HG03342 (cell line): ENCODE results near the gene ELP2.
"Not testable (repeated sequence)": the region's sequence is repeated elsewhere in the genome, so short reads cannot be mapped to it uniquely, and the experiment has no call there.

Experiments used
- ATAC-seq: cut with Tn5 transposase; IDR thresholded peaks from one replicate; pipeline ENCODE4 v1.9.1; 2021; ENCODE audit warnings: mild to moderate bottlenecking, moderate library complexity; ENCODE audit not compliant: unreplicated experiment

Gene ELP2

DNA sequence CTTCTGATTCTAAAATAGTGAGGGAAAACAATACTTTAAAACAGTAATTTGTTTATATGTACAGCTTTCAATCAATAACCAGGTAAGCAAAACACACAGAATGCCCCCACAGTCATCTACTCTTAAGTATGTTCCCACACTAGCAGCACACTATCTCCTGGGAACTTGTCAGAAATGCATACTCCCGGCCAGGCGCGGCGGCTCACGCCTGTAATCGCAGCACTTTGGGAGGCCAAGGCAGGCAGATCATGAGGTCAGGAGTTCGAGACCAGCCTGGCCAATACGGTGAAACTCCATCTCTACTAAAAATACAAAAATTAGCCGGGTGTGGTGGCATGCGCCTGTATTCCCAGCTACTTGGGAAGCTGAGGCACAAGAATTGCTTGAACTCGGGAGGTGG, 12.9 kb upstream of the ELP2 start:
- not testable (repeated sequence) for ATAC-seq

DNA sequence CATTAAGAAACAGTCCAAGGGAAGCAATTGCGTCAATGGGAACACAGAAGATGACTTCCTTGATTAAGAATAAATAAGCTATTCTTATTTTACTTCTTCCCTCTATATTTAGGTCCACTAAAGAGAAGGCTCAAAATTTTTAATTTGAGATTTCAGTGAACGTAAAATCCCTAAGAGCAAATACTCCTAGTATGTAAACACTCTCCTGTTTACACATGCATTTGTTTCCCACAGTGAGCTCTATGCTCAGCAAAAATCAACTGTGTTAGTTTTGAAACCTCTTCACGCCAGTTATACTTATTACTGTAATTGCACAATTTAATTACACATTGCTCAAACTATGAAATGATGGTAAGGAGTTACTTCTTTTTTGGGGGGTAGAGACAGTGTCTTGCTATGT, 9.4 kb upstream of the ELP2 start:
- no peak for ATAC-seq

DNA sequence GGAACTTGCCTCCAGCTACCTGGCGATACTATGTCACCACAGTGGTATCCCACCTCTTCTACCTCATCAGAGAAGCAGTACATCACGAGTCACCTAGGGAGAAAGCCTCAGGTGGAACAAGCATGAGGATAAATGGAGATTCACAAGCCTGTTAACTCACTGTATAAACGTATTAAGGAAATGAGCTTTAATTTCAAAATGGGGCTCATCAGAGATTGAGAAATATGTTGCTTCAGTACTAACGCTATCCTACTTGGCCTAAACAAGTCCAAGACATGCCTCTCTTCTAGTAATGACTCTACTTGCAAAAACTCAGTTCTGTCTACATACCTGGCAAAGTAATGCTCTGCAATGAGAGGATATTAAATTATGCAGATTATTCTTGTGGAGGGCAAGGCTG, 4.9 kb upstream of the ELP2 start:
- ATAC-seq = no peak

DNA sequence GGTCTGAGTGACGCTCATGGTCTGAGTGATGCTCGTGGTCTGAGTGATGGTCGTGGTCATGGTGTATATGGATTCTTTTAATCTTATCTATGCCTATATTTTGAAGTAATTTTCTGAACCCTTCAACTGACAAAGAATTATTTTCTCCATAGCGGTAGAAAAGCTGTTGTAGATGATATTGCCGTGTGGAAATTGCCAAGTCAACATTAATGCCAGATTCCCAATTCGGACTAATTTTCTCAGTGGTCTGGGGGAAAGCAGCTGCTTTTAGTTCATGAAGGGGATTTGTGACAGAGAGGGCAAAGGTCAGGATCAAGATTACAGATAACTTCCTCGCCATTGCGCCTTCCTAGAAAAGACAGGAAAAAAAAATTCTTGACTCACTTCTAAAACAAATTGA, 3.0 kb upstream of the ELP2 start:
- ATAC-seq = no peak

DNA sequence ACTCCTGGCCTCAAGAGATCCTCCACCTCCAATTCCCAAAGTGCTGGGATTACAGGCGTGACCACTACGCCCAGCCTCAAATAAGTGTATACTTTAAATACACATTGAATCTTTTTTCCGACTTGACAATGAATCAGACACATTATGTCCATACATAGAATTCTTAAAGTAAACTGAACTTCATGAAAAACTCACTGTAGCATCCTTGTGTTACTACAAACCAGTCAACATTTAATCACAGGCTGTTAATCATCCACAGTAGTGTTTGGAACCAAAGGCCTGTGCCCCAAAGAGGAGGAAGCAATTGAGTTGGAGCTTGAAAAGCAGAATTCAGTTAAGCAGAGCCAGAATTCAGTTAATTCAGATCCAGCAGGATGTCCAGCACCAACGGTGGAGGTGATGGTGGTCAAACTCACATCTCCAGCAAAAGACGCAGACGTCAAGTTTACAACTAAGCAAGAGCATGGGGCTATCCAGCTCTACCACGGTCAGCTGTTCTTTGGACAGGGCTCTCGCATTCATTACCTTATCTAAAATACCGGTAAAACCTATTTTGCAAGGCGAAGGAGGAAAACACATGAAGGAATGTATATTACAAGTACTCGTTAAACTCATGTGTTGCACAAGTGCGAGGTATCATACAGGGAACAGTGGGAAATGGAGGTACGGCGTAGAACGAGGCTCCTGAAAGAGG, 1.7 kb upstream of the ELP2 start:
- ATAC-seq = no peak

DNA sequence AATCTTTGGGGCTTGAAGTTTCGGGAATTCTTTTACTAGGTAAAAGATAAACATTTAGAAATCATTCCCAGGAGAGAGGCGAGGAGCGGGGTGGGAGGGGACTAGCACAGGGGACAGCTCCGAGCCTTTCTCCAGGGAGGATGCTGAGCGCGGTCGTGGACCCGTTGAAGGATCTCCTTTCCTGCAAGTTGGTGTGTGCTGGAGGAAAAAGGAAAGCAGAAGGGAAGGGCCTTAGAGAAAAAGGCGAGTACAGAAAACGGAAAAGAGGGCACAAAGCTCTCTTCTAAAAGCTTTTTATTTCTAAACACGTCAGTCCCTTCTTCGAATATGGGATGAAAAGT, 1.2 kb upstream of the ELP2 start:
- ATAC-seq = no peak

DNA sequence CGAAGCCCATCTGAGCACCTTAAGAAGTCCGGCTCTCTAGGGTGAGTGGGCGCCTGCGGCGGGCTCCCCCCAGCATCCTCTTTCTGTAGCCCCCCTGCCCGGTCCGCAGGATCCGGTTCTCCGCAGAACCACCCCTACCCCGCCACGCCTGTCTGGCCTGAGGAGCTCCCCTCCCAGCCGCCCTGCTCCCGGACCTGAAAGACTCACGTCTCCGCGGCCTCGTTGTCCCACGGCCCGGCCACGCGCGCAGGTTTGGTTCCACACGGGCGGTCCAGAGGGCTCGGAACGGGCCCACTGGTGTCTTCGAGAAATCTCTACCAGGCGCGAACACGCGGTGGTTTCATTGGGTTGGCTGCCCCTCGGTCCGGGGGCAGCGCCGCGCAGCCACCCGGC, 796 bp upstream of the ELP2 start:
- no peak for ATAC-seq

DNA sequence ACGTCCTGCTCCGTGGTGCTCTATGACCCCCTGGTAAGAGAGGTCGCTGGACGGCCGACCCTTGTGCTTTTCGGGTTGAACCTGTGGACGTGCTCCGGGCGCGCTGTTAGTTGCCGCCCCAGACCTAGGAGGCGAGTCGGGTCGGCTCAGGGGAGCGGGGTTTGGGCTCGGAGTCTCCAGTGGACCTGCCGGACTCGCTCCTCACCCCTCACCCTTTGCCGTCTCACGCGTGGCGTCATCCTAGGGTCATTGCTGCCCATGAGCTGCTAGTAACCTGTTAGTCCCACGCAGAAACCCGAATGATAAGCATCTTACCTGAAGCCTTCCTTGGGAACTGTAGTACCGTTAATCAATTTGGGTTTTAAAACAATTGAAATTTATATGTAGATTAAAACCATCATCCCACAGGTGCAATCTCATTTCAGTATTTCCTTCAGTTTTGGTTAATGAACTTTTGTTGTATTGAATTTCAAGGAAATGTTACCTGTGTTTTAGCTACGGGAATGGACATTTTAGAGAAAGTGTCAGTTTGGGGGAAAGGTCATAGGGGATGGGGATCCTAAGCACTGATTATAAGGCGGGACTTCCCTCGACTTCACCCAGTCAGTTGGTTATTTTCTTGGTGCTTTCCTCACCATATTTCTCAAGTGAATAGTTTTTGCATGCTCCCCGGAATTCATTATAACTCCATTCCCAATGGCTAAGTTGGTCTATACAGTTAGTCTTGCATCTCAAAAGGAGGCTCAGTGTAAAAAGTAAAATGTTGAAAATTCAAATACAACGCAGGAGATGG, 536 bp downstream of the ELP2 start:
- peak; percentile 14 for ATAC-seq

DNA sequence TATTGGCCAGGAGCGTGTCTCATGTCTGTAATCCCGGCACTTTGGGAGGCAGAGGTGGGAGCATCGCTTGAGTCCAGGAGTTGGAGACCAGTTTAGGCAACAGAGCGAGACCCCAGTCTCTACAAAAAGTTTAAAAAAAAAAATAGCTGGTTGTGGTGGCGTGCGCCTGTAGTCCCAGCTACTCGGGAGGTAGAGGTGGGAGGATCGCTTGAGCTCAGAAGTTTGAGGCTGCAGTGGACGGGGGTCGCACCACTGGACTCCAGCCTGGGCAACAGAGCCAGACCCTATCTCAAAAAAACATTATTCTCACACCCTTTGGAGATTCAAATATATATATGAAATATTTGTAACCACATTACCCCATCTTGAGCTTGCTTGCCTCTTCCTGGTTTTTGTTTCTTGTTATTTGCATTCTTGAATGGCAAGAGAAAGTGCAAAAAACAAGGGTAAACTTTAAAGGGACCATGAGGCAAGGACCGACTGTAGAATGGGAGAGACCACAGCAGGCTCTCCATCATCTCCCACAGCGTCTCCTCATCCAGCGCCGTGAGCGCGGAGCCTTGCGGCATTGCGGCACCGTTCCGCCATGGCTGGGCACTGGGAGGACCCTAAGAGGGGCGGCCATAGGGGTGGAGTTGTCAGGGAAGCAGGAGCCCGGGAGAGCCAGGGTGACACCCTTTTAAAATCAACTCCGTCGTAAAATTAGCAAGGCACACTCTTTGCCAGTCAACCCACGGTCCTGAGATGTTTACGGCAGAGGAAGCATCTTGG, 1.4 kb downstream of the ELP2 start:
- no peak for ATAC-seq

DNA sequence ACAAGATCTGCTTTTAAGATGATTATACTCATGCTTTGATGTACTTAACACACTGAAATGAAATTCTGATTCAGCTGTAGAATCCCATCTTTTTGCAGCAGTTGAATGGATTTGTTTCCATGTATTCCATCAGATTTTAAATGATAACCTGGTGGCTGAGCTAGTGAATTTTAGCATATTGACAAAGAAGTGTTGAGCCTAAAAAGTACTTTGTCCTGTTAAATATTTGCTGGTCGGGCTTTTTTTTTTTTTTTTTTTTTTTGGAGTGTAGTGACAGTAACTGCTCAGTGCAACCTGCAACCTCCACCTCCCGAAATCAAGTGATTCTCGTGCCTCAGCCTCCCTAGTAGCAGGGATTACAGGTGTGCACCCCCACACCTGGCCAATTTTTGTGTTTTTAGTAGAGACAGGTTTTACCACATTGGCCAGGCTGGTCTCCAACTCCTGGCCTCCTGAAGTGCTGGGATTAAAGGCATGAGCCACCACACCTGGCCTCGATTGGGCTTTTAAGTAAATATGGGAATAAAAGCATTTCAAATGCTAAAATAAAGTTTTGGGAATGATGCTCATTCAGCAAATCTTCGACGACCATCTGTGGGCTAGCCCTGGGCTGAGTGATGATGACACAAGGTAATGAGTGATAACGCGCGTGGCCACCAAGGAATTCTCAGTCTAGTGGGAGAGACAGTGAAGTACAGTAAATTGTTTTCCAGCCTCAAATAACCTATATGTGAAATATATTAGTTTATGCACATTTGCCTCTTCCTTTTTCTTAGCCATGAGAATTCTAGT, 2.2 kb downstream of the ELP2 start:
- ATAC-seq = no peak

DNA sequence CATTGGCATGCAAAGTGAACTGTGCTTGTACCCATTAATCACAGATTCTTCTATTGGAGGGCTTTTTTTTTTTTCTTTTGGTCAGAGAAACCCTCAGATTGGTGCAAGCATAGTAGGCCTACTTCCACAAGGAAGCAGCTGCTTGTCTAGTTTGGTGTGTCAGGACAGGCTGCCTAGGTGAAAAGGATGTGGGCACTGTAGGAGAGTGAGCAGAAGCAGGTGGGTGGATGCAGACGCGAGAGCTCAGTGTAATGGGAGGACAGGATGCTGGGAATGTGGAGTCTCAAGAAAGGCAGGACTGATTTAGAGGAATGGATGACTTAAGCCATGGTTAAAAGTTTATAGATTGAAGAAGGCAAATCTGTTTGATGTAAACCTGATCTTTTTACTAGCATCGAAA, 3.1 kb downstream of the ELP2 start:
- ATAC-seq = no peak

DNA sequence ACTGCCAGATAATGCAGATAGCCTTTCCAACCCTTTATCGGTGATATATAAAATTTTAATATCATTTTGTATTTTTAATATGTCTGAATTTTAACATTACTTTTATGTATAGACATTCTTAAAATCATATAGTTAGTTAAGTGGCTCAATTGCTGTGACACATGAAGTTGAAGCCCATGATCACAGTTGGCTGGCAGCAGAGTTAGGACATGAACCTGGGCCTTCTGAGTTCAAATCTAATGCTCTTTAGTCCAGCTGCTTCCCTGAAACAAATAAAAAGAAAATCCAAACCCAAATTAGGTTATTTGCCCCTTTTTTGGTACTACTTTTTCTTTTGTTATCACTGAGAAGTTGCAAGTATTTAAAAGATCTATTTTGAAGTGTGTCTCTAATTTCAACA, 5.6 kb downstream of the ELP2 start:
- no peak for ATAC-seq

DNA sequence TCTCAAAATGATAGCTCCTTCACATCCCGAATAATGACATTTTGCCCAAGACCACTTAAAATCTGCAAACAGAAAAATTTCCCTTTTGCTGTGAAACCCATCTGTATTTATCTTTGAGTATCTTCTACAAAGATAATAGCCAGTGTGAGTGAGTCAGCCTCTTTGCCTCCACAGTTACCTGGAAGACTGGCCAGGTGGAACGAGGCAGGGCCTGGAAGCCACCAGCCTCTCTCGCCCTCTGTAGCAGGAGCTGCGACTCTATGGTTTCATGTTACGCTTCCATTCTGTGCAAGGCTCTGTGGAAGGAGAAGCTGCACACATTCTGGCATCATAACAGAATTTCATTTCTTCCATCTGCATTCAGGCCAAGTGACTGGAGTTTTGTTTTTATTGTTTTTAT, 9.5 kb downstream of the ELP2 start:
- ATAC-seq = no peak

DNA sequence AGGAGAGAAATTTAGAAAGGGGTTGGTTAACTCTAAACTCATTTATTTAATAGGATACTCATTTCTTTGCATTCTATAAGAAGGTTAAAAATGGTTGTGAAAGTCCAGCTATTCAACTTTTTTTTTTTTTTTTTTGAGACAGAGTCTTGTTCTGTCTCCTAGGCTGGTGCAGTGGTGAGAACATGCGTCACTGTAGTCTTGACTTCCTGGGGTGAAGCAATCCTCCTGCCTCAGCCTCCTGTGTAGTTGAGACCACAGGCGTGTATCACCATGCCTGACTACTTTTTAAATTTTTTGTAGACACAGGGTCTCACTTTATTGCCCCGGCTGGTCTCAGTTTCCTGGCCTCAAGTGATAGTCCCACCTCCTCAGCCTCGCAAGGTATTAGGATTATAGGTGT, 11.9 kb downstream of the ELP2 start:
- no peak for ATAC-seq

DNA sequence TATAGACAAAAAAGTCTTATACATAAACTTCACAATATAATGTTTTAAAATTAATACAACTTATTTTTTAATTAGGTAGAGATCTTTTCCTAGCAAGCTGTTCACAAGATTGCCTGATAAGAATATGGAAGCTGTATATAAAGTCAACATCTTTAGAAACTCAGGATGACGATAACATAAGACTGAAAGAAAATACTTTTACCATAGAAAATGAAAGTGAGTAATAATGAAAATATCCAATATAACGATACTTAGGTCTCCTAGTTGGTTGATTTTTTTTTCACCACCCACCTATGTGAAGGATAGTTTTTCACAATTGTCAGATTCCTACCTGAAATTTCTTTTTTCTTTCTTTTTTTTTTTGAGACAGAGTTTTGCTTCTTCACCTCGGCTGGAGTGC, 13.1 kb downstream of the ELP2 start:
- ATAC-seq = no peak

DNA sequence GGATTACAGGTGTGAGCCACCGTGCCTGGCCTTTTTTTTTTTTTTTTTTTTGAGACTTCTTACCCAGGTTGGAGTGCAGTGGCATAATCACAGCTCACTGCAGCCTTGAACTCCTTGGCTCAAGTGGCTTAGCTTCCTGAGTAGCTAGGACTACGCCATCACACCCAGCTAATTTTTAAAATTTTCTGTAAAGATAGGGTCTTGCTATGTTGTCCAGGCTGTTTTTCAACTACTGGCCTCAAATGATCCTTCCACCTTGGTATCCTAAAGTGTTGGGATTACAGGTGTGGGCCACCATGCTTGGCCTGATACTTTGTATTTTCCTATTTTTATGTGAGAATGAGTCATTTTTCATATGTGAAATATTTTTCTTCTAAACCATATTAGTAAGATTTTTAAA, 13.7 kb downstream of the ELP2 start:
- ATAC-seq = no peak

DNA sequence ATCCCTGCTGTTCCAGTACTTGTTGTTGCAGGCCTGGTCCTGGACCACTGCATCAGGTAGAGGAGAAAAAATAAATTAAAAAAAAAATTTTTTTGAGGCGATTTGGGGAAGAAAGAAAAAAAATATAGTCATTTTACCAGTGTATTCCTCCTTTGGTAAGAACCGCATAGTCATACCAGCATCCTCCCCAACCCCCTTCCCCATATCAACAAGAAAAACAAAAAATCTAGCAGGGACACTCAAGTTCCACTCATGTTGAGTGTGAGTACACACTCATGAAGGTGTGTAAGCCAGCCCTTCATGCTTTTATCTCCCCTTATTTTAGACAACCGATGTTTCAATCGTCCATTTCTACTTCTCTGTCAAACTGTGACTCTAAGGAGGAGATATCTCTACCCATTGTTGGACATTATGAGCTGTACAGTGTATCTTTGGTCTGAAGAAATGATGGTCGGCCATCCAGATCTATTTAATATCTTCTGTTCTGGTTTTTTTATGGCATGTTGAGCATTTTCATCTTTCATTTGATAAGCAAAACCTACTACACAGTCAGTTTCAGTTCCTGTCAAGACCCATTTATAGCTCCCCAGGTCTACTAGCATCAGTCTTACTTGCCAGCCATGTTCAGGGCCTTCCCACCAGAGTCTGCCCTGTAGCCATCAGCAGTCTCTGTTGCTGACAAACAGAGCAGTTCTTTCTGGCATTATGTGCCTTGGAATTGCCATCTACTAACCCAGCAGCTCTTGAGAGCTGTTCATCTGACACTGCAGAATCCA, 20.0 kb downstream of the ELP2 start:
- peak; percentile 96 for ATAC-seq

DNA sequence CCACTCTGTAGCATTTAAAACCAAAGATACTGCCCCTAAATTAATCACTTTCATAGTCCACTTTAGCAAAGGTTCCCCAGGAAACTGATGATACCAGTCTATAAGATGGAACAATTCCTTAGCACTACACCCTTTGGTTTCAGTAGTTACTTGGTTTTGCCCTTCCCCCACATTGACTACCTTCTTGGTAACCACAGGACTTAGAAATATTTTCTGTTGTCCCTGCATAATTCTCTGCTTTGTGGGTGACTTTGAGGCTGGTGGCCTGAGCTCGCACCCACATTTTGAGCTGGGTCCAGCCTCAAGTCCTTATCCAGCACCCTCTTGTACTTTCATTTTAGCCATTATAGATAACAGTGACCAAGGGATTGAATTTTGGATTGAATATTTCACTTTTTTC, 23.1 kb downstream of the ELP2 start:
- ATAC-seq = no peak

DNA sequence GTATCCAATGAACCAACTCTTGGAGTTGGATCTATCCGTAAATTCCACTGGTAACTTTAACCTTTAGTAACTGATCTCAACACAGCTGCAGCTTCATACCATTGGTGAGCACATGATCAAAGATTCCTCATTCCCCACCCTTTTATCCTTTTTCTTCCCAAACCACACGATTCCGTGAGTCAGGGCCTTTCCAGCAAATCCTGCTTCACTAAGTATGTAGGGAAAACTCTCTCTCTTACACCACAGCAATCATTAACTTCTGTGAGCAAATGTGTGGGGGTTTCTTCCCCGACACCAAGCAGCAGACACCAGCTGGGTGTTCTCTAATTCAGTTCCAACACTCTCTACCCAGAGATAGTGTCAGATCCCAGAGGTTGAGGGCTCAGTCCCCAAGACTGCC, 23.5 kb downstream of the ELP2 start:
- no peak for ATAC-seq

DNA sequence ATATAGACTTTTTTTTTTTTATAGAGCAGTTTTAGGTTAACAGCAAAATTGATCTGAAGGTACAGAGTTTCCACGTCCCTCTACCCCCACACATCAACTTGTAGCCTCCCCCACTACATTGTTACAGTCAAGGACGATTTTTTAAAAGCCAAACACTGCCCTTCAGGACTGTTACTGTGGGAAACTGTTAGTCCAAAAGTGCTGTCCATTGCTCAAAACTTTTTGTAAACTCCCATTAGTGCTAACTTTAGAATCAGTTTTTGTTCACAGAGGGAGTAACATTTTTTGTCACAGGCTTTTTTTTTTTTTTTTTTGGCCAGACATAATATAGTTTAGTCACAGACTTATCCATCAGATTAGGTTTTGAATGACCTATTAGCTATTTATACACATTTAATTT, 24.1 kb downstream of the ELP2 start:
- ATAC-seq = no peak
